NT2/D1 (cell line): Measurements from ENCODE around the gene DDIT3.
"Not testable (repeated sequence)": the region's sequence is repeated elsewhere in the genome, so short reads cannot be mapped to it uniquely, and the experiment has no call there.

ENCODE experiments used
- YY1 ChIP-seq: IDR thresholded peaks from 2 replicates; pipeline ENCODE4 v1.6.1; 2011; ENCODE audit not compliant: insufficient read length, insufficient read depth
- ZNF274 ChIP-seq: IDR thresholded peaks from 2 replicates; pipeline ENCODE4 v1.6.1; 2011; ENCODE audit warnings: mild to moderate bottlenecking, low read depth, low read length

- TF ChIP-seq YY1, ZNF274: not testable (repeated sequence)
Observed at GRCh38 chr12:57495051-57495701, 25.1 kb downstream of the DDIT3 start.
